Activated naive CD8-positive, alpha-beta T cell treated with anti-CD3 and anti-CD28 coated beads, Interleukin-2, amount 10 ng/mL, durations not matched to agents 7 days and 5 days (primary cell): ENCODE results near the gene CLMN. TPM values are rescaled to one million over a fixed set of nuclear protein-coding genes. Genes with fewer than 3 reads are reported as not detected.
"Not testable (repeated sequence)": the region's sequence is repeated elsewhere in the genome, so short reads cannot be mapped to it uniquely, and the experiment has no call there.

Experiments
- ATAC-seq: fragments of 150-1000 bp; cut with Tn5 transposase; one replicate; pipeline ENCODE4 v1.10.0; 2021; ENCODE audit warnings: low read depth, moderate library complexity
- POLR2A ChIA-PET: fragments of 350-600 bp; sonication (Branson Sonifier 250); formaldehyde crosslinking; loops from one replicate; lab custom pipeline; 2021; ENCODE audit warnings: antibody characterized with exemption; lab: Charles Lee
- DNase-seq: peaks from one replicate; pipeline ENCODE4 v3.0.0; 2021
- H3K27ac Mint-ChIP-seq: one replicate; pipeline ENCODE4 v1.8.0; 2022; ENCODE audit warnings: mild to moderate bottlenecking, mixed read lengths
- H3K27me3 Mint-ChIP-seq: one replicate; pipeline ENCODE4 v1.8.0; 2022; ENCODE audit warnings: mild to moderate bottlenecking, moderate library complexity, mixed read lengths
- H3K36me3 Mint-ChIP-seq: one replicate; pipeline ENCODE4 v1.8.0; 2021; ENCODE audit warnings: mild to moderate bottlenecking, mixed read lengths
- H3K4me1 Mint-ChIP-seq: one replicate; pipeline ENCODE4 v1.8.0; 2021; ENCODE audit warnings: mixed read lengths
- H3K4me3 Mint-ChIP-seq: one replicate; pipeline ENCODE4 v1.8.0; 2022; ENCODE audit warnings: mild to moderate bottlenecking, moderate library complexity, mixed read lengths
- H3K9me3 Mint-ChIP-seq: one replicate; pipeline ENCODE4 v1.8.0; 2021; ENCODE audit warnings: mixed read lengths
- total RNA-seq, 2 experiments: library from RNA; stranded (reverse); gene quantifications; one replicate each; pipeline ENCODE4 v1.2.3, GENCODE V29; 2021

Gene CLMN
- total RNA-seq, 2 experiments from 2014 or later: 3.7 to 4.3 TPM

- Mint-ChIP-seq H3K4me3 (no peak overlapping the region), H3K36me3 (no peaks in the 10 kb centered on the region), H3K9me3 (no peaks in the 10 kb centered on the region), H3K27ac (no peak overlapping the region), H3K4me1 (no peaks in the 10 kb centered on the region), H3K27me3 (peaks cover under 1% of the 10 kb centered on the region)
- ATAC-seq (no peak), DNase-seq (no peak)
- POLR2A ChIA-PET: no interaction called here
These were observed 101.1 kb downstream of the CLMN start for GRCh38 chr14:95218472-95219193.

- ATAC-seq (no peak), DNase-seq (no peak)
- no peaks in the 10 kb centered on the region for H3K36me3 Mint-ChIP-seq
- peaks cover 2% of the 10 kb centered on the region for H3K27me3 Mint-ChIP-seq
- no peak overlapping the region for H3K27ac Mint-ChIP-seq
- POLR2A ChIA-PET: no interaction called here
- no peaks in the 10 kb centered on the region for H3K4me1 Mint-ChIP-seq
- H3K9me3 Mint-ChIP-seq: no peaks in the 10 kb centered on the region
- no peak overlapping the region for H3K4me3 Mint-ChIP-seq
These were observed 101.7 kb downstream of the CLMN start for GRCh38 chr14:95218006-95218405.

GRCh38 chr14:95217391-95217900 is 102.3 kb downstream of the CLMN start:
- no peak overlapping the region for H3K27ac Mint-ChIP-seq
- H3K27me3 Mint-ChIP-seq: peaks cover 2% of the 10 kb centered on the region
- H3K36me3 Mint-ChIP-seq: no peaks in the 10 kb centered on the region
- POLR2A ChIA-PET: no interaction called here
- H3K4me3 Mint-ChIP-seq: no peak overlapping the region
- no peaks in the 10 kb centered on the region for H3K4me1 Mint-ChIP-seq
- H3K9me3 Mint-ChIP-seq: no peaks in the 10 kb centered on the region
- DNase-seq (no peak), ATAC-seq (no peak)

- H3K27ac Mint-ChIP-seq: no peak overlapping the region
- H3K4me1 Mint-ChIP-seq: no peaks in the 10 kb centered on the region
- ATAC-seq (no peak), DNase-seq (no peak)
- peaks cover 5% of the 10 kb centered on the region for H3K27me3 Mint-ChIP-seq
- no peak overlapping the region for H3K4me3 Mint-ChIP-seq
- no peaks in the 10 kb centered on the region for H3K9me3 Mint-ChIP-seq
- POLR2A ChIA-PET: no interaction called here
- no peaks in the 10 kb centered on the region for H3K36me3 Mint-ChIP-seq
These were observed 103.7 kb downstream of the CLMN start for GRCh38 chr14:95216008-95216407.

GRCh38 chr14:95215094-95215725 is 104.5 kb downstream of the CLMN start:
- no peak overlapping the region for H3K4me3 Mint-ChIP-seq
- POLR2A ChIA-PET: no interaction called here
- H3K27ac Mint-ChIP-seq: no peak overlapping the region

GRCh38 chr14:95213774-95214173 is 105.9 kb downstream of the CLMN start:
- ATAC-seq (no peak), DNase-seq (no peak)
- peaks cover 5% of the 10 kb centered on the region for H3K27me3 Mint-ChIP-seq
- no peaks in the 10 kb centered on the region for H3K36me3 Mint-ChIP-seq
- H3K4me3 Mint-ChIP-seq: no peak overlapping the region
- H3K9me3 Mint-ChIP-seq: no peaks in the 10 kb centered on the region
- H3K4me1 Mint-ChIP-seq: no peaks in the 10 kb centered on the region
- POLR2A ChIA-PET: no interaction called here
- H3K27ac Mint-ChIP-seq: peak overlapping the region; percentile 34

More at GRCh38 chr14:95215094-95215725, 104.5 kb downstream of the CLMN start:
- peaks cover 5% of the 10 kb centered on the region for H3K27me3 Mint-ChIP-seq
- no peak for DNase-seq
- H3K36me3 Mint-ChIP-seq: no peaks in the 10 kb centered on the region
- no peaks in the 10 kb centered on the region for H3K9me3 Mint-ChIP-seq
- ATAC-seq: no peak
- H3K4me1 Mint-ChIP-seq: no peaks in the 10 kb centered on the region

GRCh38 chr14:95211721-95212504 is 107.8 kb downstream of the CLMN start:
- no peak for DNase-seq
- Mint-ChIP-seq H3K4me1 (no peaks in the 10 kb centered on the region), H3K27me3 (peaks cover 5% of the 10 kb centered on the region), H3K27ac (no peak overlapping the region), H3K36me3 (no peaks in the 10 kb centered on the region), H3K4me3 (no peak overlapping the region), H3K9me3 (no peaks in the 10 kb centered on the region)
- POLR2A ChIA-PET: no interaction called here
- no peak for ATAC-seq

- Mint-ChIP-seq H3K4me1 (no peaks in the 10 kb centered on the region), H3K9me3 (no peaks in the 10 kb centered on the region)
These were observed 109.0 kb downstream of the CLMN start for GRCh38 chr14:95210699-95211098.

GRCh38 chr14:95208598-95208997 is 111.1 kb downstream of the CLMN start:
- peaks cover 4% of the 10 kb centered on the region for H3K27me3 Mint-ChIP-seq
- POLR2A ChIA-PET: no interaction called here
- peaks cover 2% of the 10 kb centered on the region for H3K9me3 Mint-ChIP-seq
- ATAC-seq: no peak
- no peak overlapping the region for H3K4me3 Mint-ChIP-seq
- no peak overlapping the region for H3K27ac Mint-ChIP-seq
- DNase-seq: no peak
- H3K4me1 Mint-ChIP-seq: no peaks in the 10 kb centered on the region
- no peaks in the 10 kb centered on the region for H3K36me3 Mint-ChIP-seq

More at GRCh38 chr14:95210699-95211098, 109.0 kb downstream of the CLMN start:
- Mint-ChIP-seq H3K36me3 (no peaks in the 10 kb centered on the region), H3K27me3 (peaks cover 5% of the 10 kb centered on the region), H3K4me3 (no peak overlapping the region), H3K27ac (no peak overlapping the region)
- ATAC-seq (no peak), DNase-seq (no peak)
- POLR2A ChIA-PET: no interaction called here

GRCh38 chr14:95207475-95208233 is 112.1 kb downstream of the CLMN start:
- no peaks in the 10 kb centered on the region for H3K4me1 Mint-ChIP-seq
- H3K9me3 Mint-ChIP-seq: peaks cover 2% of the 10 kb centered on the region
- no peak overlapping the region for H3K27ac Mint-ChIP-seq
- POLR2A ChIA-PET: no interaction called here
- H3K27me3 Mint-ChIP-seq: peaks cover 3% of the 10 kb centered on the region
- ATAC-seq (no peak), DNase-seq (no peak)
- H3K36me3 Mint-ChIP-seq: no peaks in the 10 kb centered on the region
- H3K4me3 Mint-ChIP-seq: no peak overlapping the region

GRCh38 chr14:95206534-95206933 is 113.2 kb downstream of the CLMN start:
- H3K36me3 Mint-ChIP-seq: no peaks in the 10 kb centered on the region
- DNase-seq (no peak), ATAC-seq (no peak)
- H3K4me3 Mint-ChIP-seq: no peak overlapping the region
- POLR2A ChIA-PET: no interaction called here
- no peaks in the 10 kb centered on the region for H3K27me3 Mint-ChIP-seq
- no peaks in the 10 kb centered on the region for H3K4me1 Mint-ChIP-seq
- H3K9me3 Mint-ChIP-seq: peaks cover 2% of the 10 kb centered on the region
- H3K27ac Mint-ChIP-seq: no peak overlapping the region

- Mint-ChIP-seq H3K9me3 (peaks cover 2% of the 10 kb centered on the region), H3K4me3 (no peak overlapping the region), H3K4me1 (no peaks in the 10 kb centered on the region), H3K36me3 (no peaks in the 10 kb centered on the region), H3K27ac (no peak overlapping the region), H3K27me3 (no peaks in the 10 kb centered on the region)
- POLR2A ChIA-PET: interaction anchor here (0.6 kb wide), 1 partner anchor 25 kb away, joined by 5 read pairs; no protein-coding TSS in a partner anchor
- DNase-seq: no peak
- no peak for ATAC-seq
These were observed 115.0 kb downstream of the CLMN start for GRCh38 chr14:95204705-95205104.

GRCh38 chr14:95201745-95202144 is 118.0 kb downstream of the CLMN start:
- POLR2A ChIA-PET: not testable (repeated sequence)

More at GRCh38 chr14:95201745-95202144, 118.0 kb downstream of the CLMN start:
- not testable (repeated sequence) for H3K4me1 Mint-ChIP-seq, DNase-seq, H3K27me3 Mint-ChIP-seq, ATAC-seq, H3K4me3 Mint-ChIP-seq, H3K36me3 Mint-ChIP-seq, H3K27ac Mint-ChIP-seq, H3K9me3 Mint-ChIP-seq
